ENCODE data around the gene AASDHPPT.

Gene AASDHPPT

GRCh38 chr11:106059617-106060016 is 17.8 kb upstream of the AASDHPPT start:
- 100% methylated on average over 1 of the region's 1 CpG for WGBS
- H3K9ac ChIP-seq (ENCODE audit: low read depth, low read length) = no peak overlapping the region
- H3K9me3 ChIP-seq (ENCODE audit: insufficient read depth, low read depth, low read length) = no peaks in the 10 kb centered on the region
- H3K27me3 ChIP-seq (ENCODE audit: insufficient read depth, low read length) = no peaks in the 10 kb centered on the region
- no peak overlapping the region for H3K27ac ChIP-seq (ENCODE audit: low read depth, low read length)
- peaks cover 5% of the 10 kb centered on the region; the same call in 1 of the 2 replicates for H3K4me1 ChIP-seq (ENCODE audit: insufficient read depth, low read length)
- no peaks in the 10 kb centered on the region for H3K36me3 ChIP-seq (ENCODE audit: insufficient read depth, low read length)
- no peak overlapping the region for H3K4me3 ChIP-seq (ENCODE audit: low read length)

DNA sequence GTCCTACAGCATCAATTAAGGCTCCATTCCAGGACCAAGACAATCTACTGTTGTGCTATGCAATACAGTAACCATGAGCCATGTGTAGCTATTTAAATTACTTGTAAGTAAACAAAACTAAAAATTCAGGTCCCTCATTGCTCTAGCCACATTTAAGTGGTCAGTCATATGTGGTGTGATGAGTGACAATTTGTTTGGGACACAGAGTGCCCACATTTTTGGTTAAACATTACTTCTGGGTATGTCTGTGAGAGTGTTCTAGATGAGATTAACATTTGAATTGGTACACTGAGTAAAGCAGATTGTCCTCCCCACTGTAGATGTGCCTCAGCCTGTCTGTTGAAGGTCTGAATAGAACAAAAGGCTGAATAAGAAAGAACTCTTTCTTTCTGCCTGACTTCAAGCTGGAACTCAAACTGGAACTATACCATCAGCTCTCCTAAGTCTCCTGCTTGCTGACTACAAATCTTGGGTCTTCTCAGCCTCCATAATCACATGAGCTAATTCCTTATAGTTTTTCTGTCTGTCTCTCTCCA is 16.1 kb upstream of the AASDHPPT start:
- no peaks in the 10 kb centered on the region for H3K36me3 ChIP-seq (ENCODE audit: insufficient read depth, low read length)
- no peak overlapping the region for H3K27ac ChIP-seq (ENCODE audit: low read depth, low read length)
- no peaks in the 10 kb centered on the region for H3K27me3 ChIP-seq (ENCODE audit: insufficient read depth, low read length)
- no peaks in the 10 kb centered on the region for H3K9me3 ChIP-seq (ENCODE audit: insufficient read depth, low read depth, low read length)
- no peak overlapping the region for H3K9ac ChIP-seq (ENCODE audit: low read depth, low read length)
- no peak overlapping the region for H3K4me3 ChIP-seq (ENCODE audit: low read length)
- H3K4me1 ChIP-seq (ENCODE audit: insufficient read depth, low read length) = peaks cover 5% of the 10 kb centered on the region; the same call in 1 of the 2 replicates

DNA sequence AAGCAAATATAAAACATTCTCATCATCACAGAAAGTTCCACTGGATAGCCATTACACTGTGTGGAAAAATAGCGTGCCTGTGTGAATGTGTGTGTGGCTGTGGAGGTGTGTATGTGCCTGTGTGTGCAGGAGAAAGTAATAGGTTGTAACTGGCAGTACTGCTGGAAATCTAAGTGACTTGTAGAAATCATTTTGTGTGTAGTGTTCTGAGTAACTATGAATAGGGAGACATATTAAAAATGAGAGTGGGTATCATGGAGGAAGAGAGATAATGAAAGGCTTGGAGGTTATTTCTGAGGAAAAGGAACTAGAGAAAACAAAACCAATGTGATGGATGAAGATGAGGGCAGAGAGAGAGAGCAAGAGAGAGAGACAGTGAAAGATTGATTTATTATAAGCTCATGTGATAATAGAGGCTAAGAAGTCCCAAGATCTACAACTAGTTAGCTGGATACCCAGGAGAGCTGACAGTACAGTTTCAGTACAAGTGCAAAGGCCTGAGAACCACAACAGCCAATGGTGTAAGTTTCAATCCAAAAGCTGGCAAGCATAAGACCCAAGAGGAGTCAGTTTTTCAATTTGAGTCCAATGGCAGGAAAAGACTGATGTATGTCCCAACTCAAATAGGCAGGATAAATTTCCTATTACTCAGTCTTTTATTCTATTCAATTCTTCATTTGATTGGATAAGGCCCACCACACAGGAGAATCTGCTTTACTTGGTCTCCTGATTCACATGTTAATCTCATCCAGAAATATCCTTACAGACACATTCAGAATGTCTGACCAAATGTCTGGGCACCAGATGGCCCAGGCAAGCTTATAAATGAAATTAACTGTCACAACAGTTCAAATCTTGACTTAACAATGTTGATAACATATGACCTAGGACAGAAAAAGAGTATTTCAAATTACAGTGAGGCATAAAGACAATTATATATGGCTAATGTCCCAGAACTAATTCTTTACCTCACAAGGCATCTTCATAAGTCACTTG is 15.2 kb upstream of the AASDHPPT start:
- no peak overlapping the region for H3K4me3 ChIP-seq (ENCODE audit: low read length)
- H3K27ac ChIP-seq (ENCODE audit: low read depth, low read length) = no peak overlapping the region
- H3K9me3 ChIP-seq (ENCODE audit: insufficient read depth, low read depth, low read length) = no peaks in the 10 kb centered on the region
- peaks cover 5% of the 10 kb centered on the region; the same call in 1 of the 2 replicates for H3K4me1 ChIP-seq (ENCODE audit: insufficient read depth, low read length)
- no peaks in the 10 kb centered on the region for H3K36me3 ChIP-seq (ENCODE audit: insufficient read depth, low read length)
- H3K27me3 ChIP-seq (ENCODE audit: insufficient read depth, low read length) = no peaks in the 10 kb centered on the region
- WGBS = 92% methylated on average over 1 of the region's 1 CpG
- H3K9ac ChIP-seq (ENCODE audit: low read depth, low read length) = no peak overlapping the region

DNA sequence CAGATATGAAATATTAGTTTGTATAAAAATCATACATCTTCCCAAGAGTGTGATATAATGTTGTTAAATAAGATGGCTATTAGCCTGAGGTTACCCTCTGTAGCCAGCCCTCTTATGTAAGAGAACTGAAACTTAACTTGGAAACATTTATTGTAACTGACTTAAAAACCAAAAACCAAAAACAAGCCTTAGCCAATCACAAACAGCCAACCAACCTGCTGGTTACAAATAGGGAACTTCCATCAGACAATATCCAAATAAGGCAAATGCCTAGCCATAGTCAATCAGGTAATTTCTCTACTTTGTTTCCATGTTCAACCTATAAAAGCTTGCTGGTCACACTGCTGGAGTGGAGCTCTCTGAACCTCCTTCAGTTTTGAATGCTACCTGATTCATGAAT is 14.5 kb upstream of the AASDHPPT start:
- no peak overlapping the region for H3K27ac ChIP-seq (ENCODE audit: low read depth, low read length)
- H3K36me3 ChIP-seq (ENCODE audit: insufficient read depth, low read length) = no peaks in the 10 kb centered on the region
- no peaks in the 10 kb centered on the region for H3K9me3 ChIP-seq (ENCODE audit: insufficient read depth, low read depth, low read length)
- H3K9ac ChIP-seq (ENCODE audit: low read depth, low read length) = no peak overlapping the region
- H3K27me3 ChIP-seq (ENCODE audit: insufficient read depth, low read length) = no peaks in the 10 kb centered on the region
- H3K4me3 ChIP-seq (ENCODE audit: low read length) = no peak overlapping the region
- peaks cover 5% of the 10 kb centered on the region; the same call in 1 of the 2 replicates for H3K4me1 ChIP-seq (ENCODE audit: insufficient read depth, low read length)

DNA sequence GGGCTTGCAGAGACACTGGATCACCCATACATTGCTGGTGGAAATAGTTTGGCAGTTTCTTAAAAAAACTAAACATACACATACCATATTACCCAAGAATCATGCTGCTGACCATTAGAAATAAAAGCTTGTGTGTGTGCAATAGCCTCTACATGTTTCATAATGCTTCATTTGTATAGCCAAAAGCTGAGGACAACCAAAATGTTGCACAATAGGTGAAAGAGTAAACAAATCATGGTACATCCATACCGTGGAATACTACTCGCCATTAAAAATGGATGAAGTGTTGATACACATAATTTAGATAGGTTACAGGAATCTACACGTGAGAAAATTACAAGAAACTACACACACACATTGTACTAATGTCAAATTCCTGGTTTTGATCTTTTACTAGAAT is 6.9 kb upstream of the AASDHPPT start:
- Histone ChIP-seq H3K9me3 (ENCODE audit: insufficient read depth, low read depth, low read length) (no peaks in the 10 kb centered on the region), H3K4me3 (ENCODE audit: low read length) (no peak overlapping the region), H3K27ac (ENCODE audit: low read depth, low read length) (no peak overlapping the region), H3K27me3 (ENCODE audit: insufficient read depth, low read length) (no peaks in the 10 kb centered on the region), H3K9ac (ENCODE audit: low read depth, low read length) (no peak overlapping the region), H3K4me1 (ENCODE audit: insufficient read depth, low read length) (0 out of 2 replicates have a peak, but pooled peaks cover under 1% of the 10 kb centered on the region), H3K36me3 (ENCODE audit: insufficient read depth, low read length) (no peaks in the 10 kb centered on the region)
- 100% methylated on average over 2 of the region's 3 CpGs for WGBS

GRCh38 chr11:106072804-106073203 is 4.7 kb upstream of the AASDHPPT start:
- Histone ChIP-seq H3K4me3 (ENCODE audit: low read length) (no peak overlapping the region), H3K4me1 (ENCODE audit: insufficient read depth, low read length) (0 out of 2 replicates have a peak, but pooled peaks cover 8% of the 10 kb centered on the region), H3K9me3 (ENCODE audit: insufficient read depth, low read depth, low read length) (no peaks in the 10 kb centered on the region), H3K27ac (ENCODE audit: low read depth, low read length) (no peak overlapping the region), H3K9ac (ENCODE audit: low read depth, low read length) (no peak overlapping the region), H3K36me3 (ENCODE audit: insufficient read depth, low read length) (no peaks in the 10 kb centered on the region), H3K27me3 (ENCODE audit: insufficient read depth, low read length) (no peaks in the 10 kb centered on the region)
- no CpG with 5 or more reads among the region's 1 CpG for WGBS

GRCh38 chr11:106076171-106076918 is 1.1 kb upstream of the AASDHPPT start:
- no peaks in the 10 kb centered on the region for H3K9me3 ChIP-seq (ENCODE audit: insufficient read depth, low read depth, low read length)
- peak overlapping the region; percentile 48 for H3K9ac ChIP-seq (ENCODE audit: low read depth, low read length)
- 15% methylated on average over 16 of the region's 19 CpGs for WGBS
- peak overlapping the region; percentile 78 for H3K27ac ChIP-seq (ENCODE audit: low read depth, low read length)
- peaks cover 20% of the 10 kb centered on the region for H3K36me3 ChIP-seq (ENCODE audit: insufficient read depth, low read length)
- H3K4me3 ChIP-seq (ENCODE audit: low read length) = peak overlapping the region; percentile 68
- H3K4me1 ChIP-seq (ENCODE audit: insufficient read depth, low read length) = peaks cover 14% of the 10 kb centered on the region; the same call in 1 of the 2 replicates
- no peaks in the 10 kb centered on the region for H3K27me3 ChIP-seq (ENCODE audit: insufficient read depth, low read length)

DNA sequence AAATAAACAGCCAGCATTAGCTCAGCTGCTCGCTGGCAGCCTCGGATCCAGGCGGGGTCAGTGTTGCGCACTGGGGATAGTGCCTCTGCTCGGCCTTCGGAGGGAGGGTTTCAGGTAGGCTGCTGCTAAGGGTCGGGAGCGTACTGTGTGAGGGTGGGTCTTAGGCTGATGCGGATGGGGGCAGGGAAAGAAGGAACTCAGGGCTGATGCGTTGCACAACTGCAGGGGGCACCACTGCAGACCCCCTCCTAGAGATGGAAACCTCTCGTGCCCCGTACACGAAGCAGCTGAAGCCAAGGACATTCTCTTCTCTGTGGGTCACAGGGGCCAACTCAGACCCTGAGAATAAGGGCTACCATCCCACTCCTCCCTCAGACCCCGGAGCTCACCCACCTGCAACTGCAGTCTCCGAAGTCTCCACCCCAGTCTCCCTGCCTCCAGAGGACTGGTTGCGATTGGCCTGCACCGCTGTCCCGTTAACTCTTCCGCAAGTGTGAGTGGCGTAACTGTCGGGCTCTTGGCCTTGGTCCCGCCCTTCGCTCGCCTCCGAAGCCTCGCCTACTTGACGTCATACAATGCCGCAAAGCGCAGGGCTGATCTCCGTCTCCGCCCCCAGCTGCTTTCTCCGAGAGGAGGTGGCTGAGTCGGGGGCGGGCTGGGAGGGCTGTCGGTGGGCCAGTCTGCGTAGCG is 398 bp upstream of the AASDHPPT start, which contains the start of gene KBTBD3:
Gene KBTBD3 (minus strand): TSS at position 429 of the 690 bp plus-strand sequence. CDS start 18,250 bp downstream, outside the sequence.
- Histone ChIP-seq H3K27ac (ENCODE audit: low read depth, low read length) (peak within 1 kb of the TSS; percentile 96), H3K27me3 (ENCODE audit: insufficient read depth, low read length) (no peaks in the 10 kb centered on the region), H3K9me3 (ENCODE audit: insufficient read depth, low read depth, low read length) (no peaks in the 10 kb centered on the region), H3K4me1 (ENCODE audit: insufficient read depth, low read length) (peaks cover 14% of the 10 kb centered on the region; the same call in 1 of the 2 replicates), H3K36me3 (ENCODE audit: insufficient read depth, low read length) (peaks cover 25% of the 10 kb centered on the region), H3K4me3 (ENCODE audit: low read length) (peak within 1 kb of the TSS; percentile 100), H3K9ac (ENCODE audit: low read depth, low read length) (peak within 1 kb of the TSS; percentile 99)
- under 1% methylated on average over 37 of the region's 37 CpGs for WGBS

GRCh38 chr11:106082096-106082495 is 4.6 kb downstream of the AASDHPPT start:
- Histone ChIP-seq H3K27me3 (ENCODE audit: insufficient read depth, low read length) (no peaks in the 10 kb centered on the region), H3K27ac (ENCODE audit: low read depth, low read length) (no peak overlapping the region), H3K9me3 (ENCODE audit: insufficient read depth, low read depth, low read length) (no peaks in the 10 kb centered on the region), H3K4me1 (ENCODE audit: insufficient read depth, low read length) (peaks cover 6% of the 10 kb centered on the region; the same call in 1 of the 2 replicates), H3K4me3 (ENCODE audit: low read length) (no peak overlapping the region), H3K9ac (ENCODE audit: low read depth, low read length) (no peak overlapping the region), H3K36me3 (ENCODE audit: insufficient read depth, low read length) (peaks cover 71% of the 10 kb centered on the region)

GRCh38 chr11:106086135-106086534 is 8.7 kb downstream of the AASDHPPT start:
- no peaks in the 10 kb centered on the region for H3K9me3 ChIP-seq (ENCODE audit: insufficient read depth, low read depth, low read length)
- no peaks in the 10 kb centered on the region; the same call in 1 of the 2 replicates for H3K4me1 ChIP-seq (ENCODE audit: insufficient read depth, low read length)
- no peaks in the 10 kb centered on the region for H3K27me3 ChIP-seq (ENCODE audit: insufficient read depth, low read length)
- no peak overlapping the region for H3K9ac ChIP-seq (ENCODE audit: low read depth, low read length)
- H3K36me3 ChIP-seq (ENCODE audit: insufficient read depth, low read length) = peaks cover 77% of the 10 kb centered on the region
- H3K27ac ChIP-seq (ENCODE audit: low read depth, low read length) = no peak overlapping the region
- WGBS = 94% methylated on average over 1 of the region's 1 CpG
- no peak overlapping the region for H3K4me3 ChIP-seq (ENCODE audit: low read length)

Data from HUES64 (cell line).